ENCODE results near the gene ADGRG6.

DNA sequence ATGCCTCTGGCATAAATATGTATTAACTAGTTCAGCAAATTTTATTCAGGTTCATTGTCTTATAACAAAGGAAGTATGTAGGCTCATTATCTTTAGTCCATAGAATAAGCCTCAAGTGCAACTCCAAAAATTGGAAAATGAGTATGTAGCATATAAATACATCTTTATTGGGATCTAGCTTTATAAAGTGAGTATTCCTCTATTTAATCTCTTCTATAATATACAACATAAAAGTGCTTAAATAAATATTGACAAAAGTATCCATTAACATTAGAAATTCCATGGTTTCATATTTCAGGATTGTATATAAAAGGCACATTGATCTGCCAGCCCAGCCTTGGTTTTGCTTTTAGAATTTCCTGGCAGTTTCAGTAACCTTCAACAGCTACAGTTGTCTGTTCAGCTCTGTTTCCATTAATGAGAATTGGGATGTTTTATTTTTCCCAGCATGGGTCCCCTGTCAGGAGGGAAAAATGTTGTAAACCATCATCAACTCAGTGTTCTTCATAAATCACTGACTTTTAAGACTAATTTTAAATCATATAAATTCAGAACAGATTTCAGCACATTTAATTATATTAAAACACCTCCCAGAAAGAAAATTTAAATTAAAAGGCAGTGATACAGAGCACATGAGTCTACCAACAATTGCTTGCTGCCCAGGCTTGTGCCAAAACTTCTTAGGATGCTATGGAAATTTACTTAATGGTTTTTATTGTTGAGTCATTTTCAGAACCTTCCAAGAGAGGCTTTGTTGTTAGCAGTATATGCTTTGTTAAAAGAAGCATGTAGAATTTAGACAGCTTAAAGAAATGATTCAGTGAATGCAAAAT is 119.7 kb downstream of the ADGRG6 start:
- TF ChIP-seq, protein P1, sequence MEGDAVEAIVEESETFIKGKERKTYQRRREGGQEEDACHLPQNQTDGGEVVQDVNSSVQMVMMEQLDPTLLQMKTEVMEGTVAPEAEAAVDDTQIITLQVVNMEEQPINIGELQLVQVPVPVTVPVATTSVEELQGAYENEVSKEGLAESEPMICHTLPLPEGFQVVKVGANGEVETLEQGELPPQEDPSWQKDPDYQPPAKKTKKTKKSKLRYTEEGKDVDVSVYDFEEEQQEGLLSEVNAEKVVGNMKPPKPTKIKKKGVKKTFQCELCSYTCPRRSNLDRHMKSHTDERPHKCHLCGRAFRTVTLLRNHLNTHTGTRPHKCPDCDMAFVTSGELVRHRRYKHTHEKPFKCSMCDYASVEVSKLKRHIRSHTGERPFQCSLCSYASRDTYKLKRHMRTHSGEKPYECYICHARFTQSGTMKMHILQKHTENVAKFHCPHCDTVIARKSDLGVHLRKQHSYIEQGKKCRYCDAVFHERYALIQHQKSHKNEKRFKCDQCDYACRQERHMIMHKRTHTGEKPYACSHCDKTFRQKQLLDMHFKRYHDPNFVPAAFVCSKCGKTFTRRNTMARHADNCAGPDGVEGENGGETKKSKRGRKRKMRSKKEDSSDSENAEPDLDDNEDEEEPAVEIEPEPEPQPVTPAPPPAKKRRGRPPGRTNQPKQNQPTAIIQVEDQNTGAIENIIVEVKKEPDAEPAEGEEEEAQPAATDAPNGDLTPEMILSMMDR (IDR thresholded peaks at IDR 0.05; ENCODE audit: insufficient read depth, low read length, poor library complexity, severe bottlenecking) = no peak
- TF ChIP-seq EZH2phosphoT487 (conservative IDR thresholded peaks at IDR 0.05; ENCODE audit: low read length) = no peak
